Limb (tissue), 2 donors: Measurements from ENCODE around the gene ECHDC1.
A peak's percentile ranks its signal among the peaks of the same experiment; 100 is the strongest.
"Not testable (repeated sequence)": the region's sequence is repeated elsewhere in the genome, so short reads cannot be mapped to it uniquely, and the experiment has no call there.

ENCODE experiments used
- DNase-seq, 2 donors: peaks; one replicate each; pipeline ENCODE4 v3.0.0-alpha.2; 2016; ENCODE audit errors: extremely low spot score in 2 of 2

ECHDC1 gene

GRCh38 chr6:127342946-127343808, at the start of gene ECHDC1:
TSS of gene ECHDC1 (minus strand) at chr6:127343609. CDS start at chr6:127331028, 12,581 bp downstream.
- DNase-seq: peak; percentile 65 to 82

DNA sequence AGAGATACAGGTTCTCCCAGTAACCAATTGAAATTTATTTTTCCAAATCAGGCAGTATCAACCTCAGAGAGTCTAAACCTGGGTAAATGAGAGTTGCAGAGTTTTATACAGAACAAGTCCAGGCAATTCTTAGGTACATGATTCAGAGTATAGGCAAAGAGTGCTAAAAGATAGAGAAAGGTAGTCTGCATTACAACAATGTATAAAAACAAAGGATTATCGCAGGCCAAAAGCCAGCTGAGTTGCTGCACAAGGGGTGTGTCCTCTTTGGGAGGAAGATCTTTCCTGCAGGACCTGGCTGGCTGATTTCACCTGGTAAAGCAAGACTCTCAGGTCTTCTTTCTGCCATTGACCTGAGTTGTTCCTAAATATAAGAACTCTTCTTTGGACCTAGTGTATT, 48.9 kb upstream of the ECHDC1 start:
- no peak for DNase-seq

DNA sequence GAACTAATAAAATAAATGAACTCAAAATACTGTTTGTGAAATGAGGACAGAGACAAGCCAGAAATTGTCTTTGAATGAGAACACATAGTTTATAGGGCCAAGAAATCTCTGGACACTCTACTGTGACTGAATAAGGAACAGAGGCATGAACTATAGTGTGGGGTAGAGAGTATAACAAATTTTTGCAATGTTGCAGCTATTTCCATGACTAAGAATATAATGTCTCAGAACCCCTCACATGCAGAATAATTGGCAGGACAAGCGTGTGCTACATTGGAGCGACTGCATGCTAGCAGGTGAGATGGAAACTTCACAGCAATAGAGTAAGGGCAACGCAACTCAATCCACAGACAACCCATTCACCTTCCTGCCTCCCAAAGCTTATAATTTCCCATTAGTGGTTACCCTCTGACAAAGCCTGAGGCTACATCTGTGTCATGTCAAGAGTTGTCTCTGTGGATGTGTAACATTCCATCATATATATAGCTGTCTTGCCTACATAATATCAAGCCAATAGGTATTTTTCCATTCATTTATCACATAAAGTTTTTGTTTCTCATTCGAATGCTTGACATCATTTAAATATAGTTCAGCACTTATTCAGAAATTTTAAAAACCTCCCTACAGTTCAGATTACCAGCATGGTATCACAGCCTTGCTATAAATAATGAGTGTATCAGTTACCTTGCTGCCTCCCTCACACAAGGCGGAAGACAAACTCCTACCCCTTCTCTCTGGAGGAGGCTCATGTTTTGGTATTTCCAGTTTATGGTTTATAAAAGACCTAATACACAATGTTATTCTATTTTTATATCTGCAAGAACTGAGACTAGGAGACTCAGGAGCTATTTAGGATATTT, 47.9 kb upstream of the ECHDC1 start:
- peak in 1 of 2 donors; percentile 60 for DNase-seq

- no peak for DNase-seq
Observed at GRCh38 chr6:127389706-127390105, 46.3 kb upstream of the ECHDC1 start.

DNA sequence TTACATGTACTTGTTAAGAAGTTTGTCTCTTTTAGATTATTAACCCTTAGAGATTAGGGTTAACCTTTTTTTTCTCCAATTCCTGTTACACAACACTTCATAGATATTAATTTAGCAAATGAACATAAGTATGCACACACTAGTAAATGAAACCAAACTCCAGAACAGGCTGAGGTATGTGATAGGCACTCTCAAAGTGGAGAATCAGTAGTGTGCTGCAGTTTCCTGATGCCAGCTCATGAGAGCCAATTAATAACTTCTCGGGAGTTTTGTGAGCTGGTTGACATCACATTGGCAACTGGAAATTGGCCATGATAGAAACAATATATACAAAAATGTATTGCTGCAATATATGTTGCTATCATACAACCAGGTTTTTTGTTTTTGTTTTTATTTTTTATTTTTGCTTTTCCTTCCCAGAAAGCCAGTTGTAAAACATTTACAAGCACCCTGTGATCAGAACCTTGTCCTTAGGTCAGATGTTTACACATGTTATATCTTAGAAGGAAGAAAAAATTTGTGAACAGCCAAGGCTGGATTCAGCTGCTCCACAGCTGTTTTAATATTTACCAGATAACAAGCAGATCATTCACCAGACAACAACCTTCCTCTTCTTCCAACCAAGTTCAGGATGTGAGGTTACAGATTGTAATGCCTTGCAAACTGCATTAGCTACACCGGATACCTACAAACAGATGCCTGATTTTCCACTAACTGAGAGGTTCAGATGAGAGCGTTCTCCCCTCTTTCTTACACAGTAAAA, 42.4 kb upstream of the ECHDC1 start:
- DNase-seq: peak in 1 of 2 donors; percentile 49

DNA sequence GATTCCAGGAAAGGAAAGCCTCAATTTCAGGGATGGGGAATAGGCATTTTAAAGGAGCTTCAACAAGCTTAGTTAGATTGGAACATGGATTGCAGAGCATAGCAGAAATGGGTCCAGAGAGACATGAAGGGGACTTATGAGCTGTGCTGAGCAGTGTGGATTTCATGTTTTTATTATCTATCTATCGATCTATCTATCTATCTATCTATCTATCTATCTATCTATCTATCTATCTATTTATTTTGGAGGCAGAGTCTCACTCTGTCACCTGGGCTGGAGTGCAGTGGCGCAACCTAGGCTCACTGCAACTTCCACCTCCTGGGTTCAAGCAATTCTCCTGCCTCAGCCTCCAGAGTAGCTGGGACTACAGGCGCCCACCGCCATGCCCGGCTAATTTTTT, 41.4 kb upstream of the ECHDC1 start:
- DNase-seq: not testable (repeated sequence)

DNA sequence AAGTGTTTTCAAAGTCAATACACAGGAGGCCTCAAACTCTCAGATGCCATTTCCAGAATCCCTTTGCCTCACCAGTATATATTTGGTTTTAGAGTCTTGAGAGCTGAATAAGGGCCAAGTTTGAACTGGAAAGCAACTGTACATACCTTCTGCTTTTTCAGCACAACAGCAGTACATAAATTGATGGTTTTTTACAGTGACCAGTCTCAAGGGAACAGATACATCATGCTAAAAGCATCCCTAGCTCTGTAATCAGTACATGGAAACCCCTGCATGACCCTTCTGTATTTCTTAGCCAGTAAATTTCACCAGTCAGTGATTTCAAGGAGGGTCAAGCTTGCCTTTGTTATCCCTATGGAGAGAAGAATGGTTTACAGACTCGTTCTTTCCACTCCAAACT, 40.6 kb upstream of the ECHDC1 start:
- DNase-seq: peak in 1 of 2 donors; percentile 45

DNA sequence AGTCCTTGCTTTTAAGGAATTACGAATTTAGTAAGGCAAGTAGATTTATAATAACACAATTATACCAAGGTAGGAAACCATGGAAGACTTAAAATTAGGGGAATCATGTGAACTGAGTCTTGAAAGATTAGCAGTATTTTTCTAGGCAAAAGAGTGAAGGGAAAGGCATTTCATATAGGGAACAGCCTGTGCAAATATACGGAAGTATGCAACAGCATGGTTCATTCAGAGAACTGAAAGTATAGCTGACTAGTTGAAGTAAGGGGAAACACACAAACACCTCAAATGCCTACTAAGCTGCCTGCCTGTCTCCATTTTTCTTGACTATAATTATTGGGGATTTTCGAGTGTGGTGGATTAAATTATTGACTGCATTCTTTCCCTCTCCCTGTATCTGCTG, 39.0 kb upstream of the ECHDC1 start:
- DNase-seq: no peak

- no peak for DNase-seq
Observed at GRCh38 chr6:127381384-127381783, 38.0 kb upstream of the ECHDC1 start.

GRCh38 chr6:127376685-127377084, 33.3 kb upstream of the ECHDC1 start:
- no peak for DNase-seq

GRCh38 chr6:127367023-127367375, 23.6 kb upstream of the ECHDC1 start:
- no peak for DNase-seq

DNA sequence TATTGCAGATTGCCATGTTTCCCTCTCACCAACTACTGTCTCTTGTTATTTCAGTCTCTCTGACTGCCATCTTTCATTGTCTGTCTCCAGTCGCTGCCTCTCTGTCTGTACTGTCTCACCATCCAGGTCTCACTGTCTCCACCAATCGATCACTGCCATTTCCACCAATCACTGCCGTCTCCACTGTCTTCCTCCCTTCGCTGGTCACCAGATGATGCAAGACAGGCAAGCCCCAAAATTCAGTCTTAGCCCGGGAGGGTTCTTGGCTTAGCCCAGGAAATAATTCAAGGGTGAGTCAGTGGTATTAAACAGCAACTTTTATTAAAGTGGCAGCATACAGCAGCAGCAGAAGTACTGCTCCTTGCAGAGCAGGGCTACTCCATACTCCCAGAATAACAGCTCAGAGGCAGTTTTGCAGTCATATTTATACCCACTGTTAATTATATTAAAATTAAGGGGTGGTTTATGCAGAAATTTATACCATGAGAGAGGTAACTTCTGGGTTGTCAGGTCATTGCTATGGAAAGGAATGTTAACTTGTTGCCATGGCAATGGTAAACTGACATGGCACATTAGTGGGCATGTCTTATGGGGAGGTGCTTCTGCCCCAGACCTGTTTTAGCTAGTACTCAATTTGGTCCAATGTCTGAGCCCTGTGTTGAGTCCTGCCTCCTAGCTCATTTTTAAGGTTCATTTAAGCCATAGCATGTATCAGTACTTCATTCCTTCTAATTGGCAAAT, 23.0 kb upstream of the ECHDC1 start:
- DNase-seq: no peak

DNA sequence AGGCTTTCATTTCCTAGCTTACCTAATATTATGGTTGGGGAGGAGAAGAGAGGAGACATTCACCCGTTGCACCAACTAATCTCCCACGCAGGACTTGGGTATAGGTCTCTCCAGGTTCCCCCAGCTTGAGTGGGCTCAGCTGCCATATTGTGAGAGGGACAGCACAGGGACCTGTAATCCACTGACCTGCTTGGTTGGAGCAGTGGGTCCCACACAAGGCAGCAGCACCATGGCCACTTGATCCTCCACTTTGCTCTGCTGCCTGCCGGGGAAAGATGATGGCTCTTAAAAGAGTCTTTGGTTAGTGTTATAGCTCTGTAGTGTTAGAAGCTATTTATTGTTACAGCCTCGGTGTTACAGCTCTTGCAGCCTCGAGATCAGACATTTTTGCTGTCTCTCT, 22.5 kb upstream of the ECHDC1 start:
- DNase-seq: no peak

GRCh38 chr6:127352524-127352923, 9.1 kb upstream of the ECHDC1 start:
- DNase-seq: no peak

DNA sequence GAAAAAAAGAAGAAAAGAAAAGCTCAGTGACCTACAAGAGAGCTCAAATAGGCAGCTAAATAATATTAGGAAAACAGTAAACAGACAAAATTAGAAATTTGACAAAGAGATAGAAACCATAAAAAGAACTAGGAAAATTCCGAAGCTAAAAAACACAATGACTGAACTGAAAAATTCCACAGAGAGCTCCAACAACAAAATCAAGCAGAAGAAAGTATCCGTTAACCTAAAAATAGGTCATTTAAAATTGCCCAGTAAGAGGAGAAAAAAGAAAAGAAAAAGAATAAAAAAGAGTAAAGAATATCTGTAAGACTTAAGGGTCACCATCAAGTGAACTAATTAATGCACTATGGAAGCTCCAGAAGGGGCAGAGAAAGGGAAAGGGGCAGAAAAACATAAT, 6.6 kb upstream of the ECHDC1 start:
- DNase-seq: no peak

DNA sequence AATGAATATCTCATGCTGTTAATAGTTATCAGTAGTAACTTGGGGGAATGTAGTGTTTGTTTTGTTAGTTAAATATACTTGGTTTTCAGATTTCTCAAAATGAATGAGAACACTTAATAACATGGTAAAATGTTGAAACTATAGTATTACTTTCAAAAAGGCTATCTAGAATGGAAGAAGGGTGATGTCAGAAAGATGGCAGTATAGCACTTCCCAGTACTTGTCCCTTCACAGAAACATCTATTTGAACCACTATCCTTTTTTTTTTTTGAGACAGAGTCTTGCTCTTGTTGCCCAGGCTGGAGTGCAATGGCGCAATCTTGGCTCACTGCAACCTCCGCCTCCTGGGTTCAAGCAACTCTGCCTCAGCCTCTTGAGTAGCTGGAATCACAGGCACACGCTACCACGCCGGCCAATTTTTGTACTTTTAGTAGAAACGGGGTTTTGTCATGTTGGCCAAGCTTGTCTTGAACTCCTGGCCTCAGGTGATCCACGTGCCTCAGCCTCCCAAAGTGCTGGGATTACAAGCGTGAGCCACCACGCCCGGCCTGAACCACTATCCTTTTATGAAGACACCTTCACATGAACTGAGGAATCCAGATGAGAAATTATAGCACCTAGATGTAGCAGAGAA, 4.7 kb upstream of the ECHDC1 start:
- DNase-seq: no peak

GRCh38 chr6:127347178-127347577, 3.8 kb upstream of the ECHDC1 start:
- DNase-seq: no peak

DNA sequence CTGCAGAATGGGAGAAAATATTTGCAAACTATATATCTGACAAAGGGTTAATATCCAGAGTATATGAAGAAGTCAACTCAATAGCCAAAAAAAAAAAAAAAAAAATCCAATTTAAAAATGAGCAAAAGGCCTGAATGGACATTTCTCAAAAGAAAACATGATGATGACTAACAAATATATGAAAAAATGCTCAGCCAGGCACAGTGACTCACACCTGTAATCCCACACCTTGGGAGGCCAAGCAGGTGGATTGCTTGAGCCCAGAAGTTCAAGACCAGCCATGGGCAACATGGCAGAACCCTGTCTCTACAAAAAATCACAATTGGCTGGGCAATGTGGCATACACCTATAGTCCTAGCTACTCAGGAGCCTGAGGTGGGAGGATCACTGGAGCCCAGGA, 2.1 kb upstream of the ECHDC1 start:
- no peak for DNase-seq

DNA sequence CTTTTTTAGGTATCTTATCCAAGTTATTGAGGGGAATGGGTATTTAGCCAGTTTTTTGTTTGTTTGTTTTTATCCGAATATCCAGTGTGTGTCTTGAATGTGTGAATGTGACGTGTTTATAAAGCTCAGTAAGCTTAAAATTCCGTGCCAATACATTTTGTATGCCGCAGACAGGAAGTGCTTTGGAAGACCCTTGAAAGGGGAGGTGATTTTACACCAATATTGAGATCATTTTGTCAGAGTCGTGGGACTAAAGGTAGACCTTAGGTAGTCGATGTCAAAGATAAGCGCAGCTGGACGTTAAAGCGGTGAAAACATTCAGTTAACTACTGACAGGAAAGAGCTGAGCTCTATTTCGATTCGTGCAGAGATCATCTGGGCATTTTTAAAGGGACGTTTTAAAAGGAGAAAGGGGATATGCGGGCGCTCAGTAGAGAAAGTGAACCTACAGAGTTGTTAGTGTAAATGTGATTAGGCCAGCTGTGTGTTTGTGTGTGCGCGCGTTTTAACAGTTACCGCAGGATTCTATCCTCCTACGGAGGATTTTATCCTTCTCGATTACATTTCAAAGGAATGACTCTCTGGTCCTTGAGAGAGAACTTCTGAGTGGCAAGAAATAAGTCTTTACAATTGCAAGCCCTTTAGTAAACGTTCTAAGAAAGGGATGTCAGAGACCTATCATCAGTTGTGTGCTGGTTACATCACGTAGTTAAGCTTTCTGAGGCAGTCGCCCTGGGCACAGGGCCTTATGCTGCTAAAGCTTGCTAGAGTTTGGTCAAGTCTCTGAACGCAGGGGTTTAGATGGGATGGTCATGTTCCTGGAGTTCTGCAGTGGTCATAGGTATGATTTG, 625 bp upstream of the ECHDC1 start:
- DNase-seq: peak; percentile 20 to 36
